Measurements from ENCODE around the gene OSMR. TPM values are rescaled to one million over a fixed set of nuclear protein-coding genes. Genes with fewer than 3 reads are reported as not detected.

The OSMR gene
- total RNA-seq, 2 donors from 2014 or later, result 0.10 to 0.63 TPM

GRCh38 chr5:38892363-38892762 lies 46.6 kb downstream of the OSMR start:
- no peak overlapping the region for H3K4me3 Mint-ChIP-seq
- H3K27me3 Mint-ChIP-seq (ENCODE audit: low read depth), result no peaks in the 10 kb centered on the region
- no peaks in the 10 kb centered on the region for H3K4me1 Mint-ChIP-seq (ENCODE audit: low read depth)
- H3K9me3 Mint-ChIP-seq, result peaks cover 0 to 7% of the 10 kb centered on the region in 2 donors
- DNase-seq (no peak), ATAC-seq (replicated peaks in 1 of 2) (peak in 1 of 2 donors; percentile 20)
- no peak overlapping the region for H3K27ac Mint-ChIP-seq
- H3K36me3 Mint-ChIP-seq (ENCODE audit: insufficient read depth in 2 of 2), result peaks cover 0 to 2% of the 10 kb centered on the region in 2 donors

DNA sequence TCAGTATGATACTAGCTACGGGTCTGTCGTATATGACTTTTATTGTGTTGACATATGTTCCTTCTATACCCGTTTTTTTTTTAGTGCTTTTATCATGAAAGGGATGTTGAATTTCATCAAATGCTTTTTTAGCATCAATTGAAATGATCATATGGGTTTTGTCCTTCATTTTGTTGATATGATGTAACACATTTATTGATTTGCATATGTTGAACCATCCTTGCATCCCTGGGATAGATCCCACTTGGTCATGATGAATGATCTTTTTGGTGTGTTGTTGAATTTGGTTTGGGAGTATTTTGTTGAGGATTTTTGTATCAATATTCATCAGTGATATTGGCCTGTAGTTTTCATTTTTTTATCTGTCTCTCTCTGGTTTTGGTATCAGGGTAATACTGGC lies 50.9 kb downstream of the OSMR start:
- H3K27me3 Mint-ChIP-seq (ENCODE audit: low read depth), result no peaks in the 10 kb centered on the region
- H3K4me3 Mint-ChIP-seq, result no peak overlapping the region
- H3K36me3 Mint-ChIP-seq (ENCODE audit: insufficient read depth in 2 of 2), result peaks cover 0 to 4% of the 10 kb centered on the region in 2 donors
- H3K27ac Mint-ChIP-seq, result no peak overlapping the region
- ATAC-seq (replicated peaks in 1 of 2) (no peak), DNase-seq (no peak)
- no peaks in the 10 kb centered on the region for H3K4me1 Mint-ChIP-seq (ENCODE audit: low read depth)
- peaks cover 5 to 11% of the 10 kb centered on the region in 2 donors for H3K9me3 Mint-ChIP-seq

DNA sequence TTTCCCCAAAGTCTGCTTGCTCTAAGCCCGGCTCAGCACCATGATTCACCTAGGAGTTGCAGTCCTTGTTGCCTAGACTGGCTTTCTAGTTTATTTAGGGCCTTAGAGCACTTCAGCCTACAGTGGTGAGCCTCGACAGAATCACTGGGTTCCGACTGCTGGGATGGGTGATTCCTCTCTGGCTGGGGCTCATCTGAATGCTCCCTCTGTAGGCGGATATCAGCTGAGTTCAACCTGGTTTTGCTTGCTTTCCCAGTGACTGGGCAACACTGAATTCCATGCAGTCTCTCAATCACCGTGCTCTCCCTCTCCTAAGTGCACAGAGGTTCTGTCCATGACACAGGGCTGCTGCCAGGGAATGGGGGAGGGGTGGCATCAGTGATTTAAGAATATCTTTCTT lies 54.1 kb downstream of the OSMR start:
- no peak for DNase-seq
- no peaks in the 10 kb centered on the region for H3K27me3 Mint-ChIP-seq (ENCODE audit: low read depth)
- no peak overlapping the region for H3K4me3 Mint-ChIP-seq
- H3K4me1 Mint-ChIP-seq (ENCODE audit: low read depth), result no peaks in the 10 kb centered on the region
- H3K27ac Mint-ChIP-seq, result no peak overlapping the region
- peaks cover 3% of the 10 kb centered on the region in 2 donors for H3K36me3 Mint-ChIP-seq (ENCODE audit: insufficient read depth in 2 of 2)
- H3K9me3 Mint-ChIP-seq, result peaks cover 5 to 7% of the 10 kb centered on the region in 2 donors
- no peak for ATAC-seq (replicated peaks in 1 of 2)

DNA sequence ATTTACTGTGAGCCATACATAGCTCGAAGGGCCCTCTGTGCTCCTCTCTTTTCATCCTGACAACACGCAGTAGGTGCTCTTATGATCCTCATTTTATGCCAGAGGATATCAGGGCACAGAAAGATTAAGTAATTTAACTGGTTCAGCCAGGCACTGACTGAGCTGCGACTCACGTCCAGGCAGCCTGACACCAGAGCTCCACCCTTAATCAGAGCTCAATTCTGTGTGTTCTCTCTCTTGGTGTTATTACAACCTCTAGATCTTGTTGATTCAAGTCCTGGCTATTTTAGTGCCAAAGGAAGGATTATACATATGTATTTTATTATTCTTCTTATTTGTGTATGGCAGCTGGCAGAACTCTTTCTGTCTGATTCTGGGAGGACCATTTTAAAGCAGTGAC lies 59.7 kb downstream of the OSMR start:
- Mint-ChIP-seq H3K27me3 (ENCODE audit: low read depth) (peaks cover 13% of the 10 kb centered on the region), H3K36me3 (ENCODE audit: insufficient read depth in 2 of 2) (peaks cover 3 to 8% of the 10 kb centered on the region in 2 donors), H3K4me1 (ENCODE audit: low read depth) (no peaks in the 10 kb centered on the region), H3K4me3 (no peak overlapping the region), H3K27ac (no peak overlapping the region), H3K9me3 (peaks cover 3 to 8% of the 10 kb centered on the region in 2 donors)
- ATAC-seq (replicated peaks in 1 of 2) (no peak), DNase-seq (no peak)

DNA sequence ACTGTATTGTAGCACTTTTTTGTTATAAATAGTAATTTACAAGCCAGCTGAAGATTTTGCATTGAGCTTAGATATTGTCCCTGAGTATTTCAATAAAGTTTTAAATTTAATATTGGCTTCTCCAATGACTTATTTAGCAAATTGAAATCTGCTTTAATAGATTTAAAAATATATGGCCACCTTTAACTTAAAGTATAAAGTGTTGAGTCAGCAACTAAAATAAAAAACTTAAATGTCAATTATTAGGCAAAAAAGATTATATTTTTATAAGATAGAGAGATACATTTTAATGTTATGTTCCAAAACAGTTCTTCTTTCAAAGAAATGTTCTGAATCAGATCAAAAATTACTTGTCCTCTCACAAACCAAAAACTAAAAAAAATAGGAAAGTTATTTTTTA lies 60.7 kb downstream of the OSMR start:
- Mint-ChIP-seq H3K36me3 (ENCODE audit: insufficient read depth in 2 of 2) (peaks cover 3 to 8% of the 10 kb centered on the region in 2 donors), H3K27ac (no peak overlapping the region), H3K9me3 (peaks cover 3 to 11% of the 10 kb centered on the region in 2 donors), H3K27me3 (ENCODE audit: low read depth) (peaks cover 15% of the 10 kb centered on the region), H3K4me3 (no peak overlapping the region), H3K4me1 (ENCODE audit: low read depth) (no peaks in the 10 kb centered on the region)
- ATAC-seq (replicated peaks in 1 of 2) (no peak), DNase-seq (no peak)

- no peak for DNase-seq
- Mint-ChIP-seq H3K27me3 (ENCODE audit: low read depth) (peaks cover 34% of the 10 kb centered on the region), H3K27ac (no peak overlapping the region), H3K9me3 (peaks cover 3 to 9% of the 10 kb centered on the region in 2 donors), H3K36me3 (ENCODE audit: insufficient read depth in 2 of 2) (peaks cover 0 to 6% of the 10 kb centered on the region in 2 donors), H3K4me3 (no peak overlapping the region), H3K4me1 (ENCODE audit: low read depth) (no peaks in the 10 kb centered on the region)
- no peak for ATAC-seq (replicated peaks in 1 of 2)
Observed at GRCh38 chr5:38911933-38912332, 66.1 kb downstream of the OSMR start.

DNA sequence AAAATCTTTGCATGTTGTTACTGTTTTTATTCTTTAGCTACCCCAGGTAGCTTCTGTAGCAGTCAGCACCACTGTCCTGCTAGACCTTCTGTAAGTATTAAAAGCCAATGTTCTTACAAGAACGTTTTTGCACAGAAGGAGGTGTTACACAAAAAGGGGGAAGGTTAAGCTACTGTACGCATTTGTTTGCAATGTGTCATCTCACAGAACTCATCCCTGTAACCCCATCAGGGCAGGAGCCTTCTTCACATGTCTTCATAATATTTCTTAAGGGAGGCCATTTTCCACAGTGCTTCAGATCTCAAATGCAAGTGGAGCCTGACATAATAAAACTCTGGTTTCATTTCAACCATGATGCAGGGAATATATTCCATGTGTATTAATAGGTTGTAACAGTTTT lies 67.9 kb downstream of the OSMR start:
- Mint-ChIP-seq H3K9me3 (peaks cover 1 to 7% of the 10 kb centered on the region in 2 donors), H3K36me3 (ENCODE audit: insufficient read depth in 2 of 2) (peaks cover 0 to 4% of the 10 kb centered on the region in 2 donors), H3K27me3 (ENCODE audit: low read depth) (peaks cover 38% of the 10 kb centered on the region), H3K4me3 (no peak overlapping the region), H3K27ac (no peak overlapping the region), H3K4me1 (ENCODE audit: low read depth) (no peaks in the 10 kb centered on the region)
- DNase-seq, result no peak
- ATAC-seq (replicated peaks in 1 of 2), result no peak

GRCh38 chr5:38916802-38917201 lies 71.0 kb downstream of the OSMR start:
- Mint-ChIP-seq H3K27me3 (ENCODE audit: low read depth) (peaks cover 29% of the 10 kb centered on the region), H3K4me1 (ENCODE audit: low read depth) (no peaks in the 10 kb centered on the region), H3K4me3 (no peak overlapping the region), H3K9me3 (no peaks in the 10 kb centered on the region), H3K27ac (no peak overlapping the region), H3K36me3 (ENCODE audit: insufficient read depth in 2 of 2) (no peaks in the 10 kb centered on the region)
- DNase-seq (no peak), ATAC-seq (replicated peaks in 1 of 2) (no peak)

DNA sequence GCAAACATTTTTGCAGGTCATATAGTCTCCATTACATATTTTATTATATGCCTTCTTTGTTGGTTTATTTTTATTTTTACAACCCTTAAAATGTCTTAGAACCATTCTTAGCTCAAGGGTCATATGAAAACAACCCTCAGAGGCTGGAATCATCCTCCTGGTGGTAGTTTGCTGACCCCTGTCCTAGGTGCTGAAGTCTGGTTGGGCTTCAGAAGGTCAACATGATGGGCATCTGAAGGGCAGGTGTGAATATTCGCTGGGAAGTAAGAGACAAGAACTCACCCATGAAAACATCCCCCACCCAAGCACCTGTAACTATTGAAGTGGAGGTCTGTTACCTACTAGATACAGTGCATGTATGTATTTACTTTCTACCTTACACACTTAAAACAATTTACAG lies 75.4 kb downstream of the OSMR start:
- Mint-ChIP-seq H3K4me3 (no peak overlapping the region), H3K4me1 (ENCODE audit: low read depth) (no peaks in the 10 kb centered on the region), H3K36me3 (ENCODE audit: insufficient read depth in 2 of 2) (no peaks in the 10 kb centered on the region), H3K9me3 (no peaks in the 10 kb centered on the region), H3K27me3 (ENCODE audit: low read depth) (peaks cover 46% of the 10 kb centered on the region), H3K27ac (no peak overlapping the region)
- ATAC-seq (replicated peaks in 1 of 2) (no peak), DNase-seq (no peak)

- Mint-ChIP-seq H3K4me3 (no peak overlapping the region), H3K36me3 (ENCODE audit: insufficient read depth in 2 of 2) (no peaks in the 10 kb centered on the region), H3K4me1 (ENCODE audit: low read depth) (no peaks in the 10 kb centered on the region), H3K9me3 (no peaks in the 10 kb centered on the region), H3K27ac (no peak overlapping the region), H3K27me3 (ENCODE audit: low read depth) (peaks cover 49% of the 10 kb centered on the region)
- ATAC-seq (replicated peaks in 1 of 2) (peak; percentile 72 to 79), DNase-seq (peak; percentile 48 to 58)
Observed at GRCh38 chr5:38922199-38922598, 76.4 kb downstream of the OSMR start.

DNA sequence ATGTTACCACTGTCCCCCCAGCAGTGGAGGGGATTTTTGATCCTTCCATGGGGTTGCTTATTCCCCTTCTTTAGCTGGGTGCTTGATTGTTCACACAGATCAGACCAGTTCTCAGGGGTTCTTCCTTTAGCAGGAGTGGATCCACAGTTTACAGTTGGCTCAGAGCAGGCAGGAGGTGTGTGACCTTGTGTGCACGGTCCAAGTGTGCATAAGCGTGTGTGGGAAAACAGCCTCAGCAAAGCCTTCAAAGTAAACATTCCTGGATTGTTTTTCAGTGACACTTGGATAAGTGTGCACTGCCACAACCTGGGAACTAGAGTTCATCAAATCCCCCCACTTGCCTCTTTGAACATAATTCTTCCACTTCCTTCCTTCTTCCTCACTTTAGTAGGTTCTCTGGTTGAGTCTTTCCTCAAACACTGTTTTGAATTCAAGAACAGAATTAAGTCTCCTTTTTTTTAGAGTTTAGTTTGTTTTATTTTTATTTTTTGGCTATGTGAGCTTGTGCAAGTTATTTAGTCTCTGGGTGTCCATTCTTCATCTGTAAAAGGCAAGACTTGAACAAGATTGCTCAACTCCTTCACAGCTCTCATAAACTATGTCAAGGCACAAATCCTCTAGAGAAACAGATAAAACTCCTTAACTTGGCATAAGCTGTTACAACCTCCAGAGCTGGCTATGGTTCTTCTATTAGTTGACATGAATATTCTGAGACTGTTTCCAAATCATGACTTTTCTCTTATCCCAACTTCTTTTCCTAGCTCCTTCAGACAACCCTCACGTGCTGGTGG lies 78.0 kb downstream of the OSMR start:
- Mint-ChIP-seq H3K4me1 (ENCODE audit: low read depth) (no peaks in the 10 kb centered on the region), H3K27ac (no peak overlapping the region), H3K4me3 (no peak overlapping the region), H3K27me3 (ENCODE audit: low read depth) (peaks cover 49% of the 10 kb centered on the region), H3K36me3 (ENCODE audit: insufficient read depth in 2 of 2) (peaks cover 0 to 2% of the 10 kb centered on the region in 2 donors), H3K9me3 (peaks cover 0 to 4% of the 10 kb centered on the region in 2 donors)
- ATAC-seq (replicated peaks in 1 of 2) (no peak), DNase-seq (no peak)

DNA sequence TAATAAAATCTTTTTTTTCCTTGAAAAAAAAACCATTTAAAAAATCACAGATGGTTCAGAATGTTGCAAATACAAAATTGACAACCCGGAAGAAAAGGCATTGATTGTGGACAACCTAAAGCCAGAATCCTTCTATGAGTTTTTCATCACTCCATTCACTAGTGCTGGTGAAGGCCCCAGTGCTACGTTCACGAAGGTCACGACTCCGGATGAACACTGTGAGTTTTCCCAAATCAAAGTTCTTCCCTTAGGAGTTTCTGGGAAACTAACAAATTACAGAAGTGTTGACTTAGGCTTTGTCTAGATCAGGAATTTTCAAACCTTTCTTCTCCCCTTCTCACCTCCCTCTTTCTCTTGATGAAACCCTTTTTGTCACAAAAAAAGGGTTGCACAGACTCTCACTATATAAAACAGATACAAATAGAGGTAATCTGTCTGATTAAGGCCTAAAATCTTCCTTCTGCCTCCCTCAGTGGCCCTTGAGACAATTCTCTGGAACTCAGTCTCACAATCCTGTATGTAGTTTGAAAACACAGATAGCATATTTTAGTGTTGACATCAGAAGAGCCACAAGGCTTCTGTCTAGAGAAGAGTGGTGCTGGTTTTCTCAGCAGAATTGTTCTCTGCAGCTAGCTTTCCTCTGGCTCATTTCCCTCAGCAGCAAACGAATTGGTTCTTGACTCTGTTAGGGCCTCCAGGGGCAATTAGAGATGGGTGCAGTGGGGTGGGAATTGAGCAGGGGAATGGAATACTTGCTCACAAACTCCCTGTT lies 79.5 kb downstream of the OSMR start:
- Mint-ChIP-seq H3K36me3 (ENCODE audit: insufficient read depth in 2 of 2) (peaks cover 0 to 2% of the 10 kb centered on the region in 2 donors), H3K27me3 (ENCODE audit: low read depth) (peaks cover 45% of the 10 kb centered on the region), H3K9me3 (peaks cover 0 to 4% of the 10 kb centered on the region in 2 donors), H3K27ac (no peak overlapping the region), H3K4me3 (no peak overlapping the region), H3K4me1 (ENCODE audit: low read depth) (no peaks in the 10 kb centered on the region)
- DNase-seq (no peak), ATAC-seq (replicated peaks in 1 of 2) (no peak)

DNA sequence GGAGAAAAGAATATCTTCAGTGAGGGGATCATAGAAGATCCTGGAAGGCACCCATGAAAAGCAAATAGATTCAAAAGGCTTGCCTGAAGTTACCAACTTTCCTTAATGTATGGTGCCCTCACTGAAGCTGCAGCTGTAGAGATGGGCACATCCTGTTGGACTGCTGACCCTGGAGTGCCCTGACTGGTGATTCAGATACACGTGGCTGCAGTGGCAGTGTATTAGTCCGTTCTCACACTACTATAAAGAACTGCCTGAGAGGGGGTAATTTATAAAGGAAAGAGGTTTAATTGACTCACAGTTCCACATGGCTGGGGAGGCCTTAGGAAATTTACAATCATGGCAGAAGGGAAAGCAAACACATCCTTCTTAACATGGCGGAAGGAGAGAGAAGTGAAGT lies 80.3 kb downstream of the OSMR start:
- Mint-ChIP-seq H3K27me3 (ENCODE audit: low read depth) (peaks cover 45% of the 10 kb centered on the region), H3K9me3 (peaks cover 0 to 4% of the 10 kb centered on the region in 2 donors), H3K4me3 (no peak overlapping the region), H3K27ac (no peak overlapping the region), H3K4me1 (ENCODE audit: low read depth) (no peaks in the 10 kb centered on the region), H3K36me3 (ENCODE audit: insufficient read depth in 2 of 2) (peaks cover 0 to 2% of the 10 kb centered on the region in 2 donors)
- ATAC-seq (replicated peaks in 1 of 2), result no peak
- DNase-seq, result no peak

Measured in activated T-cell treated with anti-CD3 and anti-CD28 coated beads, Interleukin-2, amount 50 U/mL, for 72 hours (primary cell).